MCF 10A (cell line): ENCODE measurements around the gene MEGF10. TPM values are rescaled to one million over a fixed set of nuclear protein-coding genes. Genes with fewer than 3 reads are reported as not detected.

Experiments
- BruUV-seq: library from RNA; stranded (reverse); fragments of 400-500 nt; replicated peaks from 2 replicates; lab custom pipeline; 2021; lab: Mats Ljungman, UMichigan
- CTCF ChIA-PET: fragments of 300-600 bp; sonication (Branson Sonifier 250); formaldehyde crosslinking; extraction: SDS; loops from one replicate; lab custom pipeline; 2021; ENCODE audit warnings: antibody characterized with exemption, inconsistent platforms; lab: Yijun Ruan, JAX
- POLR2A ChIA-PET: fragments of 300-600, 350-650 bp; sonication (Branson Sonifier 250); formaldehyde crosslinking; extraction: SDS; loops from one replicate; lab custom pipeline; 2020; ENCODE audit warnings: antibody characterized with exemption, inconsistent platforms; lab: Yijun Ruan, JAX
- DNase-seq: peaks from one replicate; pipeline ENCODE4 v3.0.0-alpha.2; 2018; ENCODE audit not compliant: unreplicated experiment
- H3K27ac Mint-ChIP-seq: one replicate; pipeline ENCODE4 v1.8.0; 2022; ENCODE audit warnings: mild to moderate bottlenecking, low read depth, mixed read lengths; ENCODE audit not compliant: unreplicated experiment
- H3K27me3 Mint-ChIP-seq: one replicate; pipeline ENCODE4 v1.8.0; 2022; ENCODE audit warnings: mixed read lengths; ENCODE audit not compliant: insufficient read depth, unreplicated experiment
- H3K36me3 Mint-ChIP-seq: one replicate; pipeline ENCODE4 v1.8.0; 2022; ENCODE audit warnings: mild to moderate bottlenecking, moderate library complexity, mixed read lengths; ENCODE audit not compliant: insufficient read depth, unreplicated experiment
- H3K4me1 Mint-ChIP-seq: one replicate; pipeline ENCODE4 v1.8.0; 2022; ENCODE audit warnings: mixed read lengths; ENCODE audit not compliant: insufficient read depth, unreplicated experiment
- H3K4me3 Mint-ChIP-seq: one replicate; pipeline ENCODE4 v1.8.0; 2022; ENCODE audit warnings: mild to moderate bottlenecking, moderate library complexity, mixed read lengths; ENCODE audit not compliant: unreplicated experiment
- H3K9me3 Mint-ChIP-seq: one replicate; pipeline ENCODE4 v1.8.0; 2022; ENCODE audit warnings: mixed read lengths; ENCODE audit not compliant: unreplicated experiment
- intact Hi-C: fragments of 100-400 bp; cut with micrococcal nuclease; formaldehyde crosslinking; loops from 2 replicates; pipeline ENCODE4 v1.14.1; 2022
- total RNA-seq: library from RNA; stranded (reverse); gene quantifications from 2 replicates; pipeline ENCODE4 v1.2.3, GENCODE V29; 2022
- TF ChIP-seq, protein P1 (sequence below): fragments of 200-600 bp; IDR thresholded peaks from one replicate; pipeline ENCODE4 v1.8.0; 2022; ENCODE audit warnings: antibody characterized with exemption, mild to moderate bottlenecking; ENCODE audit not compliant: unreplicated experiment

Gene MEGF10
- total RNA-seq, 1 experiment from 2014 or later = not detected

DNA sequence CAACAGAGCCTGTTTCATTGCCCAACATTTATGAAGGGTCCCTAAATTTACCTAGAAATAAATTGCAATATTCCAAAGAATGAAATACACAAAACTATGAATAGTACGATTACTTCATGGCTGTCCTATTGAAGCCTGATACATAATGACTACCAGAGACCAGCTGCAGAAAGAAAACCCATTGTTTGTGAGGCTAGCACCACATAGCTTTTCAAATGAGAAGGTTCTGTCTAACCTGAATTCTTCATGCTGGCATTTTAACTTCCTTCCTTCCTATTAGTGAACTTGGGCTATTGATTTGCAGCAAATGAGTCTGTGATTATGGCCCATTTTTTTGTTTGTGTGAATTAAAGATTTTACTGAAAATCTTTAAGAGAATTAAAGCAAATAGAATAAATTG, 47.3 kb downstream of the MEGF10 start:
- H3K36me3 Mint-ChIP-seq = no peaks in the 10 kb centered on the region
- intact Hi-C loops = no loop called here
- DNase-seq = no peak

DNA sequence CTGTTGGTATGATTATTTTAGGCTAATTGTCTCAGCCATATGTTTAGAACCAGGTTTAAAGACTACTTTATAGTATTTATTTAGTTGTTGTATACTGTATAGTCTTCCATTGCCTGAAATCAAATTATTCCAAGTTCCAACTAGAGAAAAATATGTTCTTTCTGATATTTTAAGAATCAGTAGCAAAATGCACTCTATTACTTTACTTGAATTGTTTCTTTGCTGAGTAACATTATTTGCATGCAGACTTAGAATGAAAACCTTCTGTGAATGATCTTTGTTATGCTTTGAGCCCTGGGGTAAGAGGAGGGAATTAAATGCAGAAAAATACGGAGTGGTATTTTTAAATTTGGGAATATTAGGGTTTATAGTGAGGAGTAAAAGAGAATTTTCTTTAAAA, 47.9 kb downstream of the MEGF10 start:
- Mint-ChIP-seq H3K9me3 (no peaks in the 10 kb centered on the region), H3K4me1 (peaks cover 6% of the 10 kb centered on the region), H3K27me3 (peaks cover 7% of the 10 kb centered on the region), H3K36me3 (no peaks in the 10 kb centered on the region), H3K4me3 (no peak overlapping the region), H3K27ac (no peak overlapping the region)
- DNase-seq = no peak
- TF ChIP-seq, protein P1, sequence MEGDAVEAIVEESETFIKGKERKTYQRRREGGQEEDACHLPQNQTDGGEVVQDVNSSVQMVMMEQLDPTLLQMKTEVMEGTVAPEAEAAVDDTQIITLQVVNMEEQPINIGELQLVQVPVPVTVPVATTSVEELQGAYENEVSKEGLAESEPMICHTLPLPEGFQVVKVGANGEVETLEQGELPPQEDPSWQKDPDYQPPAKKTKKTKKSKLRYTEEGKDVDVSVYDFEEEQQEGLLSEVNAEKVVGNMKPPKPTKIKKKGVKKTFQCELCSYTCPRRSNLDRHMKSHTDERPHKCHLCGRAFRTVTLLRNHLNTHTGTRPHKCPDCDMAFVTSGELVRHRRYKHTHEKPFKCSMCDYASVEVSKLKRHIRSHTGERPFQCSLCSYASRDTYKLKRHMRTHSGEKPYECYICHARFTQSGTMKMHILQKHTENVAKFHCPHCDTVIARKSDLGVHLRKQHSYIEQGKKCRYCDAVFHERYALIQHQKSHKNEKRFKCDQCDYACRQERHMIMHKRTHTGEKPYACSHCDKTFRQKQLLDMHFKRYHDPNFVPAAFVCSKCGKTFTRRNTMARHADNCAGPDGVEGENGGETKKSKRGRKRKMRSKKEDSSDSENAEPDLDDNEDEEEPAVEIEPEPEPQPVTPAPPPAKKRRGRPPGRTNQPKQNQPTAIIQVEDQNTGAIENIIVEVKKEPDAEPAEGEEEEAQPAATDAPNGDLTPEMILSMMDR = no peak
- POLR2A ChIA-PET = no interaction called here
- CTCF ChIA-PET = no interaction called here
- BruUV-seq = no TSS peak
- intact Hi-C loops = no loop called here

More for the DNA sequence above, 47.3 kb downstream of the MEGF10 start:
- Mint-ChIP-seq H3K4me1 (peaks cover 6% of the 10 kb centered on the region), H3K4me3 (no peak overlapping the region), H3K9me3 (no peaks in the 10 kb centered on the region), H3K27ac (no peak overlapping the region), H3K27me3 (peaks cover 13% of the 10 kb centered on the region)
- BruUV-seq = no TSS peak
- ChIA-PET POLR2A (no interaction called here), CTCF (no interaction called here)
- TF ChIP-seq, protein P1 = no peak

DNA sequence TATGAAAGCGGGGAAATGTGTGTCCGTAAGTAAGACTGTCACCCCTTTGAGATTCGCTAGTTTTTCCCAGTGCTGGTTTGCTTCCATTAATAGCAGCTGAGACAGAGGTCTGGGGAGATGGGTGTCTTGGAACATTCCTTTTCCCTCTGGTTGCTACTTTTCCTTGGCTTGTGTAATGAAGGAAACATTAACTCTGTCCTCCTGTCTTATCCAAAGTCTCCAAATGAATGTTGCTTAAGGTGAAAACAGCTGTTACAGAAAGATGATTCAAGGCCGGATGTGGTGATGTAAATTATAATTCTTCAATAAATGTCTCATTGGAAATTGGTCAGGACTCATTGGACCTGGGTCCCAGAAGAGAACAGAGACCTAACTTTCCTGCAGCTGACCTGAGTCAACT, 50.0 kb downstream of the MEGF10 start:
- CTCF ChIA-PET = interaction anchor here (0.6 kb wide), 1 partner anchor 162 kb away, joined by 4 read pairs; no protein-coding TSS in a partner anchor
- H3K4me3 Mint-ChIP-seq = no peak overlapping the region
- no peaks in the 10 kb centered on the region for H3K9me3 Mint-ChIP-seq
- BruUV-seq = no TSS peak
- TF ChIP-seq, protein P1 = no peak
- no peak overlapping the region for H3K27ac Mint-ChIP-seq
- no peaks in the 10 kb centered on the region for H3K36me3 Mint-ChIP-seq
- H3K27me3 Mint-ChIP-seq = peaks cover 10% of the 10 kb centered on the region
- POLR2A ChIA-PET = no interaction called here
- no peak for DNase-seq
- H3K4me1 Mint-ChIP-seq = no peaks in the 10 kb centered on the region
- intact Hi-C loops = no loop called here

DNA sequence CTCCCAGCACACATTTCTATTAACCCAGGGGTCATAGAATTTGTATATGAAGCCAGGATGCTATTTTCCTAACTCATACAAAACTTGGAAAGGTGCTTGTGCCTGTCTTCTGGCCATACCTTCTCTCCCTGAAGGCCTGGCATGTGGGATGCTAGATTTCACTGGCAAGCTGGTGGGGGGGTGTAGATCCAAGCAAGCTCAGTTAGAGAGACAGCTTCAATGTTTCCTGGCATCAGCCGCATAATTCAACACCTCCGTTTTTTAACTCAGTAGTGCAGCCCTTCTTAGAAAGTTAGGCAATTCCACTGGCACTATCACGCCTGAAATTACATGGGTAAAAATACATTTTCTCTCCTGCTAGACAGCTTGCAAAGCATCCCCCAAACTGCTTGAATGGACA, 51.8 kb downstream of the MEGF10 start:
- H3K27me3 Mint-ChIP-seq = peaks cover 23% of the 10 kb centered on the region
- CTCF ChIA-PET = interaction anchor here (0.9 kb wide), 1 partner anchor 35 kb away, joined by 4 read pairs; no protein-coding TSS in a partner anchor

More for the DNA sequence above, 51.8 kb downstream of the MEGF10 start:
- Mint-ChIP-seq H3K4me3 (no peak overlapping the region), H3K4me1 (no peaks in the 10 kb centered on the region), H3K9me3 (no peaks in the 10 kb centered on the region), H3K27ac (no peak overlapping the region), H3K36me3 (no peaks in the 10 kb centered on the region)
- POLR2A ChIA-PET = interaction anchor here (0.6 kb wide), 1 partner anchor 15 kb away, joined by 3 read pairs; no protein-coding TSS in a partner anchor
- BruUV-seq = no TSS peak
- intact Hi-C loops = no loop called here
- DNase-seq = no peak
- TF ChIP-seq, protein P1 = no peak
